ENCODE measurements around the gene MYO15A.

Gene MYO15A

DNA sequence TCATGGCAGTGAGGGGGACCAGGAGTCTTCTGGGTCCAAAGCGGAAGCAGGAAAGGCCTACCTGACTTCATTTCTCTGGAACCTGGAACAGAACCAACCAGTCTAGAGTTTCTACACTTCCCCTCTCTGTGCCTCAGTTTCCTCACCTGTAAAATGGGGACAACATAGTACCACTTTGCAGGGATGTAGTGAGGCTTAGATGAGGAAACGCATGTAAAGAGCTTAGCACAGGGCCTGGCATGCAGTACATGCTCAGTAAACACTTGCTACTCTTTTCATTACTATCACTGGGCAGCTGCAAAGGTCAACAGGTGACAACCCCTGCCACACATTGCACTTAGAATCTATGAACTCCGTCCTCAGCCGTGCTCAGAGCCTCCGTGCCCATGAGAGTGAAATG is 24.2 kb downstream of the MYO15A start:
- DNase-seq = no peak

DNA sequence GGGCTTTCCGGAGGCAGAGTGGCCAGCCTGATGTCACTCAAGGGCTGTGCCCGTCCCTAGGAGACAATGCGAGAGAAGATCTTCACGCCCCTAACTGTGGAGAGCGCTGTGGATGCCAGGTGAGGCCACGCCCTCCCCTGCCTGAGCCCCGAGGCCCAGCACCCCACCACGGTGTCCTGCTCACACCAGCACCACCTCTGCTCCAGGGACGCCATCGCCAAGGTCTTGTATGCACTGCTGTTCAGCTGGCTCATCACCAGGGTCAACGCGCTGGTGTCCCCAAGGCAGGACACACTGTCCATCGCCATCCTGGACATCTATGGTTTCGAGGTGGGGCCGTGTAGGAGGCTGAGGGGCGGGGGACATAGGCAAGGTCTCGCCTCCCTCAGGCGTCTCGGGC is 27.8 kb downstream of the MYO15A start:
- DNase-seq = no peak

DNA sequence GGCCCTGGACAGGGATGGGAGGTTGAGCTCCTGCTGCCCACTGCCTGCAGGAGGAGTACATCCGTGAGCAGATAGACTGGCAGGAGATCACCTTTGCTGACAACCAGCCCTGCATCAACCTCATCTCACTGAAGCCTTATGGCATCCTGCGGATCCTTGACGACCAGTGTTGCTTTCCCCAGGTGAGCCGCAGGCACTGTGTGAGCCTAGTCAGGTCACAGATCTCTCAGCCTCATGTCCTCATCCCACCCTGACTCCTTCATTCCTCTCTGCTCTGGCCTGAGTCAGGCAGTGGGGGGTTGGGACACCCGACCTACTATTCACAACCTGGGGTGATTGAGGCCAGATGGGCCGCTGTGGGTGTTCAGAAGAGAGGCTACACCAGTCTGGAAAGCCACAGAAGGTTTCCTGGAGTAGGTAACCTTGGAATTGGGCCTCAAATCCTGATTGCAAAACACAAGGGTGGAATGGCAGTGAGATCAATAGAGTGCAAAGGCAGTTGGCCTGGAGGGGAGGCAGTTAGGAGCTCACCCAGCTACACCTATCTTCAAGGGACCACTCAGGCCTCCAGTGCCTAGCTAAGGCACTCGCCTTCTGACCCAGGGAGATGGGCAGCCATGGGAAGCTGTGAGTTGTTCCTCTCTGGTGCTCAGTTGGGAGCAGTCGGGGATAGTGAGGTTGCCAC is 29.7 kb downstream of the MYO15A start:
- DNase-seq = no peak

DNA sequence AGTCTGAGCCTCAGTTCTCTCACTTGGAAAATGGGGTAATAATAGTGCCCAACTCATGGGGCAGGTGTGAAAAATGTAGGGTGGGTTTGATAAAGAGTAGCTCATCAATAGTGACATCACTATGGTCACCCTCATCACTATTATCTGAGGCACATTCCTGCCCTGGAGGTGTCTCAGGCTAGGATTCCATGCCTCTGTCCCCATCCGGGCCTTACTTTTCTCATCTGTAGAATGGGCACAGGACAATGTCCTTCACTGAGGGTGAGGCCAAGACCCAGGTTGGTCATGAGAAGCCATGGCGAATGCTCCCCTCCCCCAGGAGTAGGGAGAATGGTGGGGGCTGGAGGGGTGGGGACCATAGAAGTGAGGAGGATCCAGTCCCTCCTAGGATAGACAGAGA is 30.5 kb downstream of the MYO15A start:
- DNase-seq = no peak

DNA sequence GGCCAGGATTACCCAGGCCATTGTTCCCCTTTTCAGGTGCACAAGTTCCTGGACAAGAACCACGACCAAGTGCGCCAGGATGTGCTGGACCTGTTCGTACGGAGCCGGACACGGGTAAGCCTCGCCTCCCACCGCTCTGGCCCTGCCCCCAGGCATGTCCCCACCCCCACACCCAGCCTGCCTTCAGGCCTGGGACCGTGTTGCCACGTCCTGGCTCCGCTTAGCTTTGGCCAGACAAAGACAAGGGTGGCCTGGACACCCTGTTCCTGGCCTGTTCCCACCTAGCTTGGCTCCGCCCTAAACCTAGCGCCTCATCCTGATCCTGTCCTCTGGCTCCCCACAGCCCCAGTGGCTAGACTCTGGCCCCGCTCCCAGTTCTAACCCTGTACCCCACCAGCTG is 30.9 kb downstream of the MYO15A start:
- DNase-seq = no peak

DNA sequence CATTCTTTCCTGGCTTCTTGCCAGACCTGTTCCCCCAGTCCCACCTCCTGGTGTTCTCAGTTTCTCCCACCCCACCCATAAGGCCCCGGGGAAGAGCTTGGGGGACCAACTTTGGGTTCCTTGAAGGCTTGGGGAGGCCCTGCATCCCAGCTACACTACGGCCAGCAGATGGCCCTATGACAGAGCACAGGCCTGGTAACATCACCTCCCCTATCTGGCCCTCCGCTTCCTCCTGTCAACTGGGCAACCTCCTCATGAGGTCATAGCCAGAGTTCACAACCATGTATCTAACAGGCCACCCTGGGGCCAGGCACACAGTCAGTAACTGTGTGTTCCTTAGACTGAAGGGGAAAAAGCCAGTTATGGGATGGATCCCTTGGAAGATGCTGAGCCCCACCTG is 31.4 kb downstream of the MYO15A start:
- DNase-seq = no peak

DNA sequence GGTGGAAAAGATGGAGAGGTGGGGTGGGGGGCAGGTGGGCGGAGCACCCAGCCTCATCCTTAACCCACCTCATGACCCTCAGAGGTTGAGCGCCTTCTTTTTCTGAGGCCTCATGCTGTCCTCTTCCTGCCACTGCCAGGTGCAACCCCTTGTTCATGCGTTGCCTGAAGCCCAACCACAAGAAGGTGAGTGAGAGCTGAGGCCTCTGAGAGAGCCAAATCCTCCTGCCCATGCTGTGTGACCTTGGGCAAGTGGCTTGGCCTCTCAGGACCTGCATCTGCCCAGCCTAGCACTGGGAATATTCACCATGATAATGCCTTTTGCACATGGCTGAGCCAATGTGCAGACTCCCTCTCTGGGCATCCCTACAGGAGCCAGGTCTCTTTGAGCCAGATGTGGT is 32.1 kb downstream of the MYO15A start:
- DNase-seq = no peak

DNA sequence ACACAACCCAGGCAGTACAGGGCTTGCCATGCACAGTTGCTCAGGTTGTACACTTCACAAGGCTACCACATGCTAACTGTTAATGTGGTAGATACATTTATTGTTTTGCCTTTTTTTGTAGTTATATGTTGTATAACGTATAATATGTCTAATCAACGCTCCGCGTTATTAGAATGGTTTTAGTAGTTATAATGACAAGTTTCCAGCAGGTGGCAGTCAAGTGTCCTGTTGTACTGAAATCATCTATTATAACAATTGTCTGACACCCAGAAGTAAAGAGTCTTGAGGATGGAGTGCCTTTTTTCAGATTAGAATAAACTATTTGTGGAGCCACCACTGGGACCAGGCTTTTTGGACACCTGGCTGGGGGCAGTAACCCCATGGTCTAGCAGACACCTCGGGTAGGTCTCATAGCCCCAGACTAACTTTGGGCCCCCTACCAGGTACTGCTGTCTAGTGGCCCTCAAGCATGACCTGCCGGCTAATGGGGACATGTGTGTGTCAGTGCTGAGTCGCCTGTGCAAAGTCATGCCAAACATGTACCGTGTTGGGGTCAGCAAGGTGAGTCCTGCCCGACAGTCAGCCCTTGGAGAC is 32.8 kb downstream of the MYO15A start:
- DNase-seq = peak; percentile 56

DNA sequence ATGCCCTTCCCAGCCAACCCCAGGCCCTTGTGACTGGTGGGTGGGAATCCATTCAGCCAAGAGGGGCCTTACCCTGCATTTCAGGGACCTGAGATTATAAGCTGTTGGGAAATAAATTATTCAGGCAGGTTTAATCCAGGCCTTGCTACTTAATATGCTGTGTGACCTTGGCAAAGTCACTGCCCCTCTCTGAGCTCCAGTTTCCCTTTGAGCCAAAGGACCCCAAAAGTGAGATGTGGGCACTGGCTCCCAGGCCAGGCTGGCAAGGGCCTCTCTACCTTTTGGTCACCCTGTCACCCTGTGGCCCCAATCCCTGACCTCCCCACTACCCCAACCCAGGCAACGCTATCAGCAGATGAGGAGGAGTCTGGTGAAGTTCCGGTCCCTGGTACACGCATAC is 33.9 kb downstream of the MYO15A start:
- no peak for DNase-seq

DNA sequence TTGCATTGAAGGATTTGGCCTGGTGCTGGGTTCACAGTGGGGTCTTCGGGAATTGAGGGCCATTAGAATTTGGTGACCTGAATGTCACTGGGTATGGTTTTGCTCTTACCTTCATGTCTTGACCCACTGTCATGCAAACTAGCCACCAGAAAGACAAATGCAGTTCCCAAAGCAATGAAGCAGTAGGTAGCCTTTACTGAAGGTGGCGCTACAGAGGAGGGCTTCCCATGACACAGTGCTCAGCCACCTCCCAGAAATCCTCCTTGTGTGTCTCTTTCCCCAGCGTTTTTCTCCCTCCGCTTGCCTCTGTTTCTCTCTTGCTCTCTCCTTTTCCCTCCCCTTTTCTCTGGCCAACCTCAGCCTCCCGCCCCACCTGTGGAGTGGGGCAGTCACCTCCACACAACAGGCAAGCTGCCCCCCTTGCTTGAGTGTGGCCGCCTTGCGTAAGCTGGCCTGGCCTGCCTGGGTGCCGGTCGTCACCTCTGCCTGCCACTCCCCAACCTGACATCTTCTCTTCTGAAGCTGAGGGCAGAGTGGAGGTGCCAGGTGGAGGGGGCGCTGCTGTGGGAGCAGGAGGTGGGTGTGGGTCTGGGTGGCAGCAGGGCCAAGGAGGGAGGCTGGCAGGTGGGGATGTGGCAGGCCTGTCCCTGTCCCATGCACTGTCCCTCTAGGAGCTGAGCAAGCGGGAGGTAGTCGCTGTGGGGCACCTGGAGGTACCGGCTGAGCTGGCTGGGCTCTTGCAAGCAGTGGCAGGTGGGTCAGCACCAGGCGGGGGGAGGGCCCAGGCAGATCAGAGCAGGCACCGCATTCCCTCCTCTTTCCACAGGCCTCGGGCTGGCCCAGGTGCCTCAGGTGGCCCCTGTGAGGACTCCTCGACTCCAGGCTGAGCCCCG is 34.7 kb downstream of the MYO15A start:
- no peak for DNase-seq

DNA sequence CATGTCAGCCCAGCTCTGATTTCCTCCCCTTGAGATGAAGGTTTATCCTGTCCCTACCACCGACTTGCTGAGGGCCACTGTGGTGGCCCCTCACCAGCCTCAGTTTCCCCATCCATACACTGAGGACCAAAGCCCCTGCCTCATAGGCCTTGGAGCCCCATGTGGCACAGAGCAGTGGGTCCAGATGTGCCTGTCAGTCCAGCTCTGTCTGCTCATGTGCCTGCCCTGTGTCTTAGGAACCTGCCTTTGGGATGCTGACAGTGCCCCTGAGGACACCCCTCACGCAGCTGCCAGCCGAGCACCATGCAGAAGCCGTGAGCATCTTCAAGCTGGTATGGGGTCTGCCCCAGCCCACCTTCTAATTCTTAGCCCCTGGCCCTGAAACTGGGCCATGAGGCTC is 35.7 kb downstream of the MYO15A start:
- no peak for DNase-seq

DNA sequence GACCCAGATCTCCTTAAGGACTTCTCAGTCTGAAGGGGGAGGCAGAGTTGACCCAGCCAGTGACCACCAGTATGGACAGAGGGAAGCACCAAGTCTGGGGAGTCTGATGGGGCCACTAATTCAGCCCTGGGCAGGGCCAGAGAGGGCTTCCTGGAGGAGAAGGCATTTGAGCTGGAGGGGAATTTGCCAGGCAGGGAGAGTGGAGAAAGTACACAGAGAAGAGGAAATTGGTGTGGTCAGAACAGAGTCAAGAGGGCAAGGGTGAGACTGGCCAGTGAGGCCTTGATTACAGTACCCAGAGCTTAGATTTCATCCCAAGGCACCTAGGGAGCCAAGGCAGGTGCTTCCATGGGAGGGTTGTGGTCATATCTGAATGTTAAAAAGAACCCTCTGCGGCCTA is 36.3 kb downstream of the MYO15A start:
- DNase-seq = no peak

DNA sequence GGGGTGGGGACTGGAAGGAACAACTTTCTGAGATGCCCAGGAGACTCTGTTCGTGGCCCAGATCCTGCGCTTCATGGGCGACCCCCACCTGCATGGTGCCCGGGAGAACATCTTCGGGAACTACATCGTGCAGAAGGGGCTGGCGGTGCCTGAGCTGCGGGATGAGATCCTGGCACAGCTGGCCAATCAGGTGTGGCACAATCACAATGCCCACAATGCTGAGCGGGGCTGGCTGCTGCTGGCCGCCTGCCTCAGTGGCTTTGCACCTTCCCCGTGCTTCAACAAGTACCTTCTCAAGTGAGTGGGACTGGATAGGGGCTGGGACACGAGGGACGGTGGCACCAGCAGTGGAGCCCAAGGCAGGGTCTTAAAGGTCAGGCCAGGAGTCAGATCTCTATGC is 37.3 kb downstream of the MYO15A start:
- DNase-seq = no peak

DNA sequence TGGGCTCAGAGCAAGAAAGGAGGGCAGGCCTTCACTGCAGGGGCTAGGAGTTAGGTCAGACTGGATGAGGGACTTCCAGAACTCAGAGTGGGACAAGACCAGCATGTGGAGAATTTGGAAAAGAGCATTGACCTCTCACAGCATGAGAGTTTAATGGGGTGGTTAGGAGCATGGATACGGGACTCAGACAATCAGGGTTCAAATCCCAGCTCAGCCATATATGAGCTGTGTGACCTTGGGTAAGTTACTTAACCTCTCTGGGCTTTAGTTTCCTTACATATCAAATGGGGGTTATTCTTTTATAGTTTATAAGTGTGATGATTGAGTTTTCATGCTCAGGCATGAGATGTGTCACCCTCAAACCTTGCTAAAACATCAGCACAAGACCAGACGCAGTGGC is 37.7 kb downstream of the MYO15A start:
- no peak for DNase-seq

DNA sequence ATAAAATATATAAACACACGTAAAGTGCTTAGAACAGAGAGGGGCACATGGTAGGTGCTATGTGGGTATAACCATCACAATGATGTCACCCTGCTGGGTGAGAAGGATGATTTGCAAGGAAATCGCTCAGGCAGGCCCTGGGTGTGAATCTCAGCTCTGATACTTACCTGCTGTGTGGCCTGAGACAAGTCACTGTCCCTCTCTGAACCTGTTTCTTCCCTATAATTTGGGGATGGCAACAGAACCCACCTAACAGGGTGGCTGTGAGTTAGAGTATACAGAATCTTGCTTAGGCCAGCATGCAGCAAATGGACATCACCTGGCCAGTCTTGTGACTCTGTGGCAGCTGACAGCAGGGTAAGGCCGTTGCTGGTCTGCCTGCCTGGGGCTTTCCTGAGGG is 38.4 kb downstream of the MYO15A start:
- DNase-seq = no peak

DNA sequence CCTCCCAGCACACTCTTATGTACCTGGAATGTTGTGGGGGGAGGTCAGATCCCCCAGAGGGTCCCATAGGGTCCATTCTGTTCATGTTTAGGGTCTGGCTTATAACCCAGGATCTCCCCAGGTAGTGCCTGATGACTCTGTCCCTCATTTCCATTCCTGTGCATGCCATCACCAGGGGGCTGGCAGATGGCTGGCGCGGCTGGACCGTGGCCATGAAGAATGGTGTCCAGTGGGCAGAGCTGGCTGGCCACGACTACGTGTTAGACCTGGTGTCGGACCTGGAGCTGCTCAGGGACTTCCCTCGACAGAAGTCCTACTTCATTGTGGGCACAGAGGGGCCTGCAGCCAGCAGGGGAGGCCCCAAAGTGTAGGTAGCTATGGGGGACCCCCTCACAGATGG is 40.0 kb downstream of the MYO15A start:
- no peak for DNase-seq

DNA sequence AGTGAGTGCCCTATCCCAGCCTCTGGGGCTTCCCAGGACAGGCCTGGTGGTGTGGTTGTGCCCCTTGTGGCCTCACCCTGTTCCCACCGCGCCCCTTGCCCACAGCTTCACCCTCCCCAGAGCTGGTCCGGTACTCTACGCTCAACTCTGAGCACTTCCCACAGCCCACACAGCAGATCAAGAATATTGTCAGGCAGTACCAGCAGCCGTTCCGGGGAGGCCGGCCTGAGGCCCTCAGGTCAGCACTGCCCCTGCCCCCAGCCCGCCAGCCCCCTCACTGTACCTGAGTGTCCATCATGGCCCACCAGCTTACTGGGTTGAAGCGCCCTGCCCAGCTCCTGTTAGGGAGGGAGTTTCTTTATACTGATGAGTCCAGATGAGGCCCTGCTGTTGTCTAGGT is 42.7 kb downstream of the MYO15A start:
- no peak for DNase-seq

DNA sequence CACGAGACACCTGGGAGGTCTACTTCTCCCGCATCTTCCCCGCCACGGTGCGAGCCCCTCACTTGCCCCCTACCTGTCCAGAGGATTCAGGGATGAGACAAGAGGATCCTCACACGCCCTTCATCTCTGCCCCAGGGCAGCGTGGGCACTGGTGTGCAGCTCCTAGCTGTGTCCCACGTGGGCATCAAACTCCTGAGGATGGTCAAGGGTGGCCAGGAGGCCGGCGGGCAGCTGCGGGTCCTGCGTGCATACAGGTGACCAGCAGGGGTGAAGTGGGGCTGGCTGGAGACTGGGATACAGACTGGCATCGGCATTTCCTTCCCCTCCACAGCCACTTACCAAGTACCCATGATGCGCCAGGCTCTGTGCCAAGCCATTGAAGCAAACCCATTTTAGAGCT is 46.6 kb downstream of the MYO15A start:
- no peak for DNase-seq

DNA sequence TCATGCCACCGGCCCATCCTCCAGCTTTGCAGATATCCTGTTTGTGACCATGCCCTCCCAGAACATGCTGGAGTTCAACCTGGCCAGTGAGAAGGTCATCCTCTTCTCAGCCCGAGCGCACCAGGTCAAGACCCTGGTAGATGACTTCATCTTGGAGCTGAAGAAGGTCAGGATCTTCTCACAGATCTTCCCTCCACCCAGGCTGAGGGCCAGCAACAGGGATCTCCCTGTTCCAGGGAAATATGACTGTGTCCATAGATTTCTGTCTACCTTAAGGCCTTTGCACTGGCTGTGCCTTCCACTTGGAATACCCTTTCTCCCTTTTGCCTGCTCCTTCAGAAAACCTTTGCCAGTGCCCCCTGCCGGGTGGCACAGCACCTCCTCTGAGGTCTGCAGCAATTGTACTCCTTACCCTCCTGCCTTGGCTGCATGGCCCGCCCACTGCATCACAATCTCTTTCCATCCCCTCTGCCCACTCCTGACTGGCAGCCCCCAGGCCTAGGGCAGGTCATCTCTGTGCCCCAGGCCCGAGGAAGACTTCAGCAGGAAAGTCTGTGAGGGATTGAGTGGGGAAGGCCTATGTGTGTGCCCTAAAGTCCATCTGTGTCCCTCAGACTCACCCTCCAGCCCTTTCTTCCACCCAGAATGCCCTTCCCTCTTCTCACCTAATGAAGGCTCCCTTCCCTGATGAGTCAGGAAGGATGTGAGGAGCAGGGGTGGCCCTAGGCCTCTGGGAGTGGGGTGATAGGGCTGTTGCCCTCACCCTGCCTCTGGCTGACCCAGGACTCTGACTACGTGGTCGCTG is 47.8 kb downstream of the MYO15A start:
- DNase-seq = no peak

DNA sequence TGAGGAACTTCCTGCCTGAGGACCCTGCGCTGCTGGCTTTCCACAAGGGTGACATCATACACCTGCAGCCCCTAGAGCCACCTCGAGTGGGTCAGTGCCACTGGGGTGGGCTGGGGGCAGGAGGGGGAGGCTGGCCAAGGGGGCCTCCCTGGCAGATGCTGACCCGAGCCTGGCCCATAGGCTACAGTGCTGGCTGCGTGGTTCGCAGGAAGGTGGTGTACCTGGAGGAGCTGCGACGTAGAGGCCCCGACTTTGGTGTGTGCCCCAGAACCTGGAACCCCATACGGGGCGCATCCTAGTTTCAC is 48.4 kb downstream of the MYO15A start:
- DNase-seq = no peak

DNA sequence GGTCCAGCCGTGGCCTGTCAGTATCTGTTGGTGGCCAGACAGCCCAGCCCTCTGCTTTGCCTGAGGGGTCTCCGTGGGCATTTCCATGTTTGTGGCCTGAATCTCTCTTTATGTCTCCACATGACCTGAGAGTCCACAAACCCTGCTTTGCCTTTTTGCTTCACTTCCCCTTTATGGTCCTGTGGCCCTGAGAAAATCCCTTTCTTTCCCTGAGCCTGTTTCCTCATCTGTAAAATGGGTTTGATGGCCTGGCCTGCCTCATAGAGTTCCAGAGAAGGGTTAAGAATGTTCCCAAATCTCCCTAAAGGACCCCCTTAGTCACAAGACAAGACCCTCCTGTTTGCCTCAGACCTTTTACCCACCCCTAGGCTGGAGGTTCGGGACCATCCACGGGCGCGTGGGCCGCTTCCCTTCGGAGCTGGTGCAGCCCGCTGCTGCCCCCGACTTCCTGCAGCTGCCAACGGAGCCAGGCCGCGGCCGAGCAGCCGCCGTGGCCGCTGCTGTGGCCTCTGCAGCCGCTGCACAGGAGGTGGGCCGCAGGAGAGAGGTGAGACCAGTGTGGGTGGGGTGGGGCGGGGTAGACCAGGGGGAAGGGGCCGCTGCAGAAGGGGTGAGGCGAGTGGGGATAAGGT is 48.9 kb downstream of the MYO15A start:
- no peak for DNase-seq

DNA sequence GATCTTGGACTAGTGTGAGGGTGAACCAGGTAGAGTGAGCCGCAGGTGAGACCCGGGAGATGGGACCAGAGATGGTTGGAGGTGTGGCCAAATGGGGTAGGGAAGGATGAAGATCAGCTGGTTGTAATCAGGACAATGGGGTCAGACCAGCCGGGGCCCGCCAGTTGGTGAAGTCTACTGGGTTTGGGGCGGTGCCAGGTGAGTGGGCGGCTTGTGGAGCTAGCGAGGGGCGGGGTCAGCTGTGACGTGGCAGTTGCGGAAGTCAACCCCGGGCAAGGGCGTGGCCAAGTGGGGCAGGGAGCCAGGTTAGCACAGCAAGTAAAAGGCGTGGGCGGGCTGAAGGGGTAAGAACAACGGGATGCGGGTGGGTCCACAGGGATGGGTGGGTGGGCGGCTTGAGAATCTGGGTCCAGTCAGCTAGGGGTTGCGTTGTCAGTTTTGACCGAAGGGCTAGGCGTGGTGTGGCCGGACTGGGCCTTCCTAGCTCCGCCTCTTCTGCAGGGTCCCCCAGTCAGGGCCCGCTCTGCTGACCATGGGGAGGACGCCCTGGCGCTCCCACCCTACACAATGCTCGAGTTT is 49.6 kb downstream of the MYO15A start:
- peak; percentile 98 for DNase-seq

Data from NCI-H146 (cell line).